Stimulated activated CD4-positive, alpha-beta T cell treated with anti-CD3 and anti-CD28 coated beads, Interleukin-4, amount 100 ng/mL, for 4 hours (primary cell): ENCODE results near the gene MYCN.

ENCODE experiments used
- DNase-seq, 2 experiments: peaks; one replicate each; pipeline ENCODE4 v3.0.0-alpha.2; 2020

The MYCN gene

GRCh38 chr2:15932394-15933183, 7.8 kb upstream of the MYCN start:
- DNase-seq = no peak

DNA sequence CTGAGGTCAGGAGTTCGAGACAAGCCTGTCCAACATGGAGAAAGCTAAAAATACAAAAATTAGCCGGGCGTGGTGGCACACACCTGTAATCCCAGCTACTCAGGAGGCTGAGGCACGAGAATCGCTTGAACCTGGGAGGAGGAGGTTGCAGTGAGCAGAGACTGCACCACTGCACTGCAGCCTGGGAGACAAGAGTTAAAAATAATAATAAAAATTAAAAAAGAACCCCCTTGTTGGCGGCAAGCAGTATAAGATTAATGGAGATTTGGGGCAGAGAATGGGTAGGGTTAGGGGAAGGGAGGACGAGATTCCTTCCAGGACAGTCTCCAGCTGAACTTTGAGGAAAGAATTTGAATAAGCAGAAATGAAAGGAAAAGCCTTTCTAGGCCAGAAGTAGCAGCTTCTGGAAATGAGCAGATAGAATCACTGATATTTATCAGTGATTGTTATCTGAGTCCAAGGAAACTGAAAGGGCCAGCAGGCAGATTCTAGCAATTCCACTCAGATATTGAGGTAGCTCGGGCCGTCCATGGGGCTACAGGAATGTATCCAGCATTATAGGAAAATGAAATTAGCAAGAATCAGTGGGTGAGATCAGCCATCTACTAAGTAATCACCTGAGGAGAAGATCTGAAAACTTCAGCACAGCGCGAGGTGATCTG, 7.0 kb upstream of the MYCN start:
- no peak for DNase-seq

- no peak for DNase-seq
These were observed 5.9 kb upstream of the MYCN start for GRCh38 chr2:15934291-15934945.

DNA sequence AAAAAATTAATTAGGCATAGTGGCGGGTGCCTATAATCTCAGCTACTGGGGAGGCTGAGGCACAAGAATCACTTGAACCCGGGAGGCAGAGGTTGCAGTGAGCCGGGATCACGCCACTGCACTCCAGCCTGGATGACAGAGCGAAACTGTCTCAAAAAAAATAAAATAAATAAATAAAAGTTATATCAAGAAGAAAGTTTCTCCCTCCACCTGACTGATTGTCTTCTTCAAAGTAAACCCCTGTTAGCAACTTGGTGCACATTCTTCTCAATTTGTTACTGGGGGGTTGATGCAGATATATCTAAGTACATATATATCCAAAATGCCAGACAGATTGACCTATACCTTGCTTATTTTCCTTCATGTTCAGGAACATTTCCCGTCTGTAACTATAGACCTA, 5.2 kb upstream of the MYCN start:
- no peak for DNase-seq

GRCh38 chr2:15935675-15936074, 4.7 kb upstream of the MYCN start:
- DNase-seq = no peak

- DNase-seq = no peak
These were observed 3.9 kb upstream of the MYCN start for GRCh38 chr2:15936277-15937104.

DNA sequence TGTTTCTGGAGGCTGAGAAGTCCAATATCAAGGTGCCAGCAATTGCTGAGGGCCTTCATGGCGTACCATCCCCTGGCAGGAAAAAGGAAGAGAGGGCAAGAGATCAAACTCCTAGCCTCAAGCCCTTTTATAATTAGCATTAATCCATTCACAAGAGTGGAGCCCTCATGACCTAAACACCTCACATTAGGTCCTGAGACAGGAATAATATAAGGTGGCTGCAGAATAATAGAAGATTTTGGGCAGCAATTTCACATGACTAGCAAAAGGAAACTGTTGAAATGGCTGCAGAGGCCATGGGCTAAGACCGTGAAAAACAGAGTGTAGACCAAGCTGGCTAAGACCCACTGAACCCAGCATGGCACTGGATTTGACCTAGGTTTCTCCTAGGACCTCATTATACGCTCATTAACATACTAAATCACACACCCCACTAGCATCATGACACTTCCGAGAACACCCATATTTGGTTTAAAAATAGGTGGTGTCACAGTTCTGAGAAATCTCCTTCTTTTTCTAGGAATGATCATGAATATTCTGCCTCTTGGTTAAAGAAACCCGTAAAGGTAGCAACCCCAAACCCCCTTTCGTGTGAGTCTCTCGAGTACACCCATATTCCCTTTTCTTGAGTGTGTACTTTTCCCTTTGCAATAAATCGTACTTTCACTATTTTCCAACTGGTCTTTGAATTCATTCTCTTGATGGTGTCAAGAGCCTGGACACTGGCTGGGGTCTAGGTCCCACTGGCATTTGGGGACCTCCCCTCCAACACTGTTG, 3.1 kb upstream of the MYCN start:
- no peak for DNase-seq

GRCh38 chr2:15937882-15938802, 2.2 kb upstream of the MYCN start:
- no peak for DNase-seq

- no peak for DNase-seq
These were observed 1.4 kb upstream of the MYCN start for GRCh38 chr2:15938803-15939555.

DNA sequence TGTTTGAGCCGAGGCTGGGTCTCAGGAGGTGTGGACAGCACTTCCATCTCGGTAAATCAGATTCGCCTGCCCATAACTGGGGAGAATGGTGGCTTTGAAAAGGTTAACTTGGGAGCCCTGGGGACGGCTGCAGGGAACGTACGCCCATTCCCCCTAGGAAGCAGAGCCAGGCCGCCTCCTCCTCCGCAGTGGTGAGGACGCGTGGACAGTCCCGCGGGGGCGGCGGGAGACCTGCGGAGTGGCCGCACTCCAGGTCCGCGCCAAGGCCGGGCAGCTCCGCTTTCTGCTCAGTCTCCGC, 845 bp upstream of the MYCN start:
- peak in 1 of 2 experiments; percentile 47 for DNase-seq

GRCh38 chr2:15940661-15941480, 521 bp downstream of the MYCN start:
- no peak for DNase-seq

GRCh38 chr2:15941481-15941850, 1.1 kb downstream of the MYCN start:
- no peak for DNase-seq

GRCh38 chr2:15941871-15942710, 1.7 kb downstream of the MYCN start:
- peak in 1 of 2 experiments; percentile 13 for DNase-seq

GRCh38 chr2:15942711-15943345, 2.5 kb downstream of the MYCN start:
- no peak for DNase-seq

GRCh38 chr2:15943378-15944280, 3.3 kb downstream of the MYCN start:
- DNase-seq = peak; percentile 22 to 26

GRCh38 chr2:15944325-15945017, 4.1 kb downstream of the MYCN start:
- DNase-seq = no peak
